Measurements from ENCODE around the gene SMIM32. TPM values are rescaled to one million over a fixed set of nuclear protein-coding genes. Genes with fewer than 3 reads are reported as not detected.

Gene SMIM32
- total and polyA plus RNA-seq, 2 experiments from 2014 or later: 0.27 to 0.56 TPM

DNA sequence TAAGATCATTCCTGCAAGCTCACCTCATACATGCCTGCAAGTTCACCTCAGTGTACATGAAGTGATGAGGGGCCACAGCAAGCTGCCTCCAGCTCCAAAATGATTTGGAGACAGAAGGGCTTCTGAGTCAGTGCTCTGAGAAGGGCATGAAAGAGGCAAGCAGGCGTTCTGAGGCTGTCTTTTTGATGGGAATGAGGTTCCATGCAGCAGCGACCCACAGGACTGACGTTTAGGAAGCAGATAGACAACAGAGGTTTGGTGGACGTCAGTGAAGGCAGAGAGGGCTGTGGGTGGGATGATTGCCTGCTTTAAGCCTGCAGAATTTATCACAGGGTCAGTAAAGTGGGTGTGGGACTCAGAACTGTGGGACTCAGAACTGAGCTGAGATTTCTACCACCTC lies 8.9 kb upstream of the SMIM32 start (continued):
- TF ChIP-seq, protein P1, sequence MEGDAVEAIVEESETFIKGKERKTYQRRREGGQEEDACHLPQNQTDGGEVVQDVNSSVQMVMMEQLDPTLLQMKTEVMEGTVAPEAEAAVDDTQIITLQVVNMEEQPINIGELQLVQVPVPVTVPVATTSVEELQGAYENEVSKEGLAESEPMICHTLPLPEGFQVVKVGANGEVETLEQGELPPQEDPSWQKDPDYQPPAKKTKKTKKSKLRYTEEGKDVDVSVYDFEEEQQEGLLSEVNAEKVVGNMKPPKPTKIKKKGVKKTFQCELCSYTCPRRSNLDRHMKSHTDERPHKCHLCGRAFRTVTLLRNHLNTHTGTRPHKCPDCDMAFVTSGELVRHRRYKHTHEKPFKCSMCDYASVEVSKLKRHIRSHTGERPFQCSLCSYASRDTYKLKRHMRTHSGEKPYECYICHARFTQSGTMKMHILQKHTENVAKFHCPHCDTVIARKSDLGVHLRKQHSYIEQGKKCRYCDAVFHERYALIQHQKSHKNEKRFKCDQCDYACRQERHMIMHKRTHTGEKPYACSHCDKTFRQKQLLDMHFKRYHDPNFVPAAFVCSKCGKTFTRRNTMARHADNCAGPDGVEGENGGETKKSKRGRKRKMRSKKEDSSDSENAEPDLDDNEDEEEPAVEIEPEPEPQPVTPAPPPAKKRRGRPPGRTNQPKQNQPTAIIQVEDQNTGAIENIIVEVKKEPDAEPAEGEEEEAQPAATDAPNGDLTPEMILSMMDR (conservative IDR thresholded peaks at IDR 0.05; ENCODE audit: low read depth in 2 of 2): no peak
- TF ChIP-seq STAT1 (IDR thresholded peaks at IDR 0.05; ENCODE audit: unreplicated experiment) (no peak), NANOG (IDR thresholded peaks at IDR 0.05; ENCODE audit: borderline replicate concordance) (no peak), ETS1 (IDR thresholded peaks at IDR 0.05) (no peak), JUNB (IDR thresholded peaks at IDR 0.05; ENCODE audit: unreplicated experiment) (no peak)

DNA sequence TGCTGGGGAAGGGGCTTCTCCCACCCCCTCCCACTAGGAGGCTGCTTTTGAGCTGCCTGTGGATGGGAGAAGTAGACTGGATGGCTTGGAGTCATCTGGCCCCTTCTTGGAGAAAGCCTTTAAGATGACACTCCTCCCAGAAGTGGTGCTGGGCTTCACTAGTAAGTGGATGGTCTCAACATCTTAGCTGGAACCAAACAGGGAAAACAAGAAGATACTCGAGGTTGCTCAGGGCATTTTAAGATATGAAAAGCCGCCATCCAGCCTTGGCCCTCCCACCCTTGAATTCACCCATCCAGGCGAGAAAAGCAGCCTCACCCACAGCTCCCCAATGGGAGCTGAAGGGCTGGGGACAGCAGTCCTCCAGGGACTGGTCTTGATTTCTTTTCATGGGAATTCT lies 7.8 kb upstream of the SMIM32 start:
- Mint-ChIP-seq H3K4me1 (peaks cover 35% of the 10 kb centered on the region), H3K27me3 (ENCODE audit: insufficient read depth, low read depth, poor library complexity) (peaks cover 78% of the 10 kb centered on the region)
- TF ChIP-seq POLR2AphosphoS5 (IDR thresholded peaks at IDR 0.05; ENCODE audit: low read depth): no peak
- TF ChIP-seq EZH2phosphoT487 (IDR thresholded peaks at IDR 0.05; ENCODE audit: unreplicated experiment): no peak
- TF ChIP-seq CREB1 (CRISPR knock-in tag; IDR thresholded peaks at IDR 0.05; ENCODE audit: low read depth): no peak
- TF ChIP-seq, protein P1 (conservative IDR thresholded peaks at IDR 0.05; ENCODE audit: low read depth in 2 of 2): no peak
- TF ChIP-seq, protein P2, sequence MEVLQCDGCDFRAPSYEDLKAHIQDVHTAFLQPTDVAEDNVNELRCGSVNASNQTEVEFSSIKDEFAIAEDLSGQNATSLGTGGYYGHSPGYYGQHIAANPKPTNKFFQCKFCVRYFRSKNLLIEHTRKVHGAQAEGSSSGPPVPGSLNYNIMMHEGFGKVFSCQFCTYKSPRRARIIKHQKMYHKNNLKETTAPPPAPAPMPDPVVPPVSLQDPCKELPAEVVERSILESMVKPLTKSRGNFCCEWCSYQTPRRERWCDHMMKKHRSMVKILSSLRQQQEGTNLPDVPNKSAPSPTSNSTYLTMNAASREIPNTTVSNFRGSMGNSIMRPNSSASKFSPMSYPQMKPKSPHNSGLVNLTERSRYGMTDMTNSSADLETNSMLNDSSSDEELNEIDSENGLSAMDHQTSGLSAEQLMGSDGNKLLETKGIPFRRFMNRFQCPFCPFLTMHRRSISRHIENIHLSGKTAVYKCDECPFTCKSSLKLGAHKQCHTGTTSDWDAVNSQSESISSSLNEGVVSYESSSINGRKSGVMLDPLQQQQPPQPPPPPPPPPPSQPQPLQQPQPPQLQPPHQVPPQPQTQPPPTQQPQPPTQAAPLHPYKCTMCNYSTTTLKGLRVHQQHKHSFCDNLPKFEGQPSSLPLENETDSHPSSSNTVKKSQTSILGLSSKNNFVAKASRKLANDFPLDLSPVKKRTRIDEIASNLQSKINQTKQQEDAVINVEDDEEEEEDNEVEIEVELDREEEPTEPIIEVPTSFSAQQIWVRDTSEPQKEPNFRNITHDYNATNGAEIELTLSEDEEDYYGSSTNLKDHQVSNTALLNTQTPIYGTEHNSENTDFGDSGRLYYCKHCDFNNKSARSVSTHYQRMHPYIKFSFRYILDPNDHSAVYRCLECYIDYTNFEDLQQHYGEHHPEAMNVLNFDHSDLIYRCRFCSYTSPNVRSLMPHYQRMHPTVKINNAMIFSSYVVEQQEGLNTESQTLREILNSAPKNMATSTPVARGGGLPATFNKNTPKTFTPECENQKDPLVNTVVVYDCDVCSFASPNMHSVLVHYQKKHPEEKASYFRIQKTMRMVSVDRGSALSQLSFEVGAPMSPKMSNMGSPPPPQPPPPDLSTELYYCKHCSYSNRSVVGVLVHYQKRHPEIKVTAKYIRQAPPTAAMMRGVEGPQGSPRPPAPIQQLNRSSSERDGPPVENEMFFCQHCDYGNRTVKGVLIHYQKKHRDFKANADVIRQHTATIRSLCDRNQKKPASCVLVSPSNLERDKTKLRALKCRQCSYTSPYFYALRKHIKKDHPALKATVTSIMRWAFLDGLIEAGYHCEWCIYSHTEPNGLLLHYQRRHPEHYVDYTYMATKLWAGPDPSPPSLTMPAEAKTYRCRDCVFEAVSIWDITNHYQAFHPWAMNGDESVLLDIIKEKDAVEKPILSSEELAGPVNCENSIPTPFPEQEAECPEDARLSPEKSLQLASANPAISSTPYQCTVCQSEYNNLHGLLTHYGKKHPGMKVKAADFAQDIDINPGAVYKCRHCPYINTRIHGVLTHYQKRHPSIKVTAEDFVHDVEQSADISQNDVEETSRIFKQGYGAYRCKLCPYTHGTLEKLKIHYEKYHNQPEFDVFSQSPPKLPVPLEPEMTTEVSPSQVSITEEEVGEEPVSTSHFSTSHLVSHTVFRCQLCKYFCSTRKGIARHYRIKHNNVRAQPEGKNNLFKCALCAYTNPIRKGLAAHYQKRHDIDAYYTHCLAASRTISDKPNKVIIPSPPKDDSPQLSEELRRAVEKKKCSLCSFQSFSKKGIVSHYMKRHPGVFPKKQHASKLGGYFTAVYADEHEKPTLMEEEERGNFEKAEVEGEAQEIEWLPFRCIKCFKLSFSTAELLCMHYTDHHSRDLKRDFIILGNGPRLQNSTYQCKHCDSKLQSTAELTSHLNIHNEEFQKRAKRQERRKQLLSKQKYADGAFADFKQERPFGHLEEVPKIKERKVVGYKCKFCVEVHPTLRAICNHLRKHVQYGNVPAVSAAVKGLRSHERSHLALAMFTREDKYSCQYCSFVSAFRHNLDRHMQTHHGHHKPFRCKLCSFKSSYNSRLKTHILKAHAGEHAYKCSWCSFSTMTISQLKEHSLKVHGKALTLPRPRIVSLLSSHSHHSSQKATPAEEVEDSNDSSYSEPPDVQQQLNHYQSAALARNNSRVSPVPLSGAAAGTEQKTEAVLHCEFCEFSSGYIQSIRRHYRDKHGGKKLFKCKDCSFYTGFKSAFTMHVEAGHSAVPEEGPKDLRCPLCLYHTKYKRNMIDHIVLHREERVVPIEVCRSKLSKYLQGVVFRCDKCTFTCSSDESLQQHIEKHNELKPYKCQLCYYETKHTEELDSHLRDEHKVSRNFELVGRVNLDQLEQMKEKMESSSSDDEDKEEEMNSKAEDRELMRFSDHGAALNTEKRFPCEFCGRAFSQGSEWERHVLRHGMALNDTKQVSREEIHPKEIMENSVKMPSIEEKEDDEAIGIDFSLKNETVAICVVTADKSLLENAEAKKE (CRISPR knock-in tag; IDR thresholded peaks at IDR 0.05): no peak
- no peak for TF ChIP-seq ZNF114 (CRISPR knock-in tag; IDR thresholded peaks at IDR 0.05)
- TF ChIP-seq EZH2 (IDR thresholded peaks at IDR 0.05; ENCODE audit: low read depth, unreplicated experiment): no peak
- TF ChIP-seq JUNB (IDR thresholded peaks at IDR 0.05; ENCODE audit: unreplicated experiment): no peak
- TF ChIP-seq ETS1 (IDR thresholded peaks at IDR 0.05): no peak

More for the DNA sequence above, 7.8 kb upstream of the SMIM32 start:
- H3F3A ChIP-seq (replicated peaks; ENCODE audit: low read depth): 0 out of 2 replicates have a peak, but pooled peaks cover 3% of the 10 kb centered on the region
- DNase-seq (ENCODE audit: low spot score) (no peak), ATAC-seq (no peak)
- H3K79me2 ChIP-seq (replicated peaks; ENCODE audit: insufficient read depth): no peaks in the 10 kb centered on the region
- no peak overlapping the region for H3K27ac ChIP-seq (ENCODE audit: low read depth)
- no peaks in the 10 kb centered on the region for H3K9me2 ChIP-seq (ENCODE audit: insufficient read depth)
- H3K27ac Mint-ChIP-seq: no peak overlapping the region
- H3K9me3 Mint-ChIP-seq: peaks cover 15% of the 10 kb centered on the region; the same call in 2 of the 3 replicates
- H3K4me3 ChIP-seq: no peak overlapping the region
- H3K36me3 Mint-ChIP-seq (ENCODE audit: low read depth): peaks cover 5% of the 10 kb centered on the region; the same call in 1 of the 3 replicates
- peaks cover 5% of the 10 kb centered on the region; the same call in 1 of the 2 replicates for H4K20me1 ChIP-seq (replicated peaks; ENCODE audit: insufficient read depth)
- no peak overlapping the region for H3K4me2 ChIP-seq
- no peaks in the 10 kb centered on the region for H3K36me3 ChIP-seq (ENCODE audit: insufficient read depth)
- H3K27me3 ChIP-seq (ENCODE audit: insufficient read depth): peaks cover 95% of the 10 kb centered on the region
- H2AFZ ChIP-seq: no peak overlapping the region
- no peak overlapping the region for H3K4me3 Mint-ChIP-seq
- H3K4me1 ChIP-seq (ENCODE audit: insufficient read depth): peaks cover 22% of the 10 kb centered on the region

Measured in GM23338 (cell line).